ENCODE data around the gene PHC2. TPM values are rescaled to one million over a fixed set of nuclear protein-coding genes. Genes with fewer than 3 reads are reported as not detected.
A peak's percentile ranks its signal among the peaks of the same experiment; 100 is the strongest.

PHC2 gene
- total RNA-seq, 1 experiment from 2014 or later: 176 TPM

- H3K9me2 ChIP-seq (ENCODE audit: insufficient read depth): no peaks in the 10 kb centered on the region
- peaks cover 62% of the 10 kb centered on the region for H3K79me2 ChIP-seq (ENCODE audit: insufficient read depth, low read length)
- no TSS peak for BruUV-seq (replicated peaks)
- H3K27ac ChIP-seq (ENCODE audit: low read depth, low read length): no peak overlapping the region
- ChIA-PET CTCF (no interaction called here), POLR2A (no interaction called here), RAD21 (ENCODE audit: low non-redundant PET in 1 of 2, low total read pairs in 2 of 2, uncharacterized antibody in 2 of 2, unreplicated experiment in 2 of 2) (no interaction called here)
- 0 out of 2 replicates have a peak, but pooled peaks cover 3% of the 10 kb centered on the region for H4K20me1 ChIP-seq (ENCODE audit: insufficient read depth)
- no peaks in the 10 kb centered on the region for H3K9me3 ChIP-seq (ENCODE audit: control insufficient read depth in 1 of 2, insufficient read depth in 1 of 2, low read depth in 1 of 2, low read length in 2 of 2)
- peaks cover 15 to 50% of the 10 kb centered on the region in 2 experiments; a peak in 3 of 4 replicates for H3K4me1 ChIP-seq (ENCODE audit: control insufficient read depth in 1 of 2, insufficient read depth in 2 of 2, low read length in 2 of 2)
- no peaks in the 10 kb centered on the region for H3K27me3 ChIP-seq (ENCODE audit: insufficient read depth, low read length)
- no peak overlapping the region for H3K9ac ChIP-seq (ENCODE audit: low read length)
- H2AFZ ChIP-seq (ENCODE audit: low read depth, low read length, poor library complexity, severe bottlenecking): no peak overlapping the region
- ATAC-seq (no peak), DNase-seq (ENCODE audit: low read depth, low spot score) (no peak)
- H3K36me3 ChIP-seq (ENCODE audit: control insufficient read depth in 1 of 2, insufficient read depth in 2 of 2, low read length in 2 of 2): peaks cover 25% of the 10 kb centered on the region in 2 experiments; a peak in 3 of 4 replicates
- TF ChIP-seq ELF1 (IDR thresholded peaks at IDR 0.05; ENCODE audit: borderline replicate concordance, low read depth) (no peak), ZFX (IDR thresholded peaks at IDR 0.05) (no peak), CEBPB (IDR thresholded peaks at IDR 0.05; ENCODE audit: low read depth) (no peak), TCF7L2 (IDR thresholded peaks at IDR 0.05; ENCODE audit: borderline replicate concordance, extremely low read depth, insufficient read depth, insufficient read length) (no peak), FOSL1 (IDR thresholded peaks at IDR 0.05; ENCODE audit: low read depth) (no peak), POLR2A (IDR thresholded peaks at IDR 0.05; ENCODE audit: borderline replicate concordance, extremely low read depth, insufficient read depth, insufficient read length) (no peak), RAD21 (IDR thresholded peaks at IDR 0.05; ENCODE audit: low read depth) (no peak), ATF3 (IDR thresholded peaks at IDR 0.05) (no peak)
- intact Hi-C loops (cut with micrococcal nuclease): no loop called here
- H3K4me2 ChIP-seq (ENCODE audit: low read length): 0 out of 2 replicates have a peak overlapping the region, but pooled peaks have one; percentile 5
- H3K4me3 ChIP-seq (replicated peaks in 1 of 2; ENCODE audit: low read depth in 1 of 2, low read length in 2 of 2): no peak overlapping the region
Measured at GRCh38 chr1:33377756-33378155, 53.1 kb downstream of the PHC2 start.

GRCh38 chr1:33377013-33377412 lies 53.9 kb downstream of the PHC2 start:
- CTCF ChIA-PET: no interaction called here
- H3K9me3 ChIP-seq (ENCODE audit: control insufficient read depth in 1 of 2, insufficient read depth in 1 of 2, low read depth in 1 of 2, low read length in 2 of 2): no peaks in the 10 kb centered on the region
- no peak overlapping the region for H3K9ac ChIP-seq (ENCODE audit: low read length)
- H3K4me1 ChIP-seq (ENCODE audit: control insufficient read depth in 1 of 2, insufficient read depth in 2 of 2, low read length in 2 of 2): peaks cover 15 to 45% of the 10 kb centered on the region in 2 experiments; a peak in 3 of 4 replicates
- peaks cover 25 to 32% of the 10 kb centered on the region in 2 experiments; a peak in 3 of 4 replicates for H3K36me3 ChIP-seq (ENCODE audit: control insufficient read depth in 1 of 2, insufficient read depth in 2 of 2, low read length in 2 of 2)
- H2AFZ ChIP-seq (ENCODE audit: low read depth, low read length, poor library complexity, severe bottlenecking): no peak overlapping the region
- H3K27me3 ChIP-seq (ENCODE audit: insufficient read depth, low read length): no peaks in the 10 kb centered on the region
- POLR2A ChIA-PET: no interaction called here
- intact Hi-C loops (cut with micrococcal nuclease): no loop called here
- BruUV-seq (replicated peaks): no TSS peak
- 0 out of 2 replicates have a peak, but pooled peaks cover 3% of the 10 kb centered on the region for H4K20me1 ChIP-seq (ENCODE audit: insufficient read depth)
- H3K27ac ChIP-seq (ENCODE audit: low read depth, low read length): no peak overlapping the region
- peaks cover 54% of the 10 kb centered on the region for H3K79me2 ChIP-seq (ENCODE audit: insufficient read depth, low read length)
- TF ChIP-seq CEBPB (IDR thresholded peaks at IDR 0.05; ENCODE audit: low read depth) (no peak; the same call in 1 of the 2 replicates), SP1 (IDR thresholded peaks at IDR 0.05; ENCODE audit: low read depth) (0 out of 2 replicates have a peak, but pooled peaks have one; percentile 16)
- DNase-seq (ENCODE audit: low read depth, low spot score) (no peak), ATAC-seq (peak; percentile 21; the same call in 1 of the 2 replicates)
- H3K9me2 ChIP-seq (ENCODE audit: insufficient read depth): no peaks in the 10 kb centered on the region
- no peak overlapping the region for H3K4me2 ChIP-seq (ENCODE audit: low read length)
- RAD21 ChIA-PET (ENCODE audit: low non-redundant PET in 1 of 2, low total read pairs in 2 of 2, uncharacterized antibody in 2 of 2, unreplicated experiment in 2 of 2): no interaction called here
- H3K4me3 ChIP-seq (replicated peaks in 1 of 2; ENCODE audit: low read depth in 1 of 2, low read length in 2 of 2): no peak overlapping the region

Data from HCT116 (cell line).